SK-N-SH treated with all-trans-retinoic acid at 6 μM for 48 hours (cell line): ENCODE results near the gene APOL2.

Source experiments
- CREB5 ChIP-seq: fragments of 250-450 bp; sonication (Bioruptor Pico); IDR thresholded peaks from 2 replicates; pipeline ENCODE4 v1.5.1; 2020; ENCODE audit warnings: low read depth, mild to moderate bottlenecking, moderate library complexity
- GLIS3 ChIP-seq: fragments of 250-450 bp; sonication (Bioruptor Pico); IDR thresholded peaks from 2 replicates; pipeline ENCODE4 v1.5.0; 2020; ENCODE audit warnings: mild to moderate bottlenecking, moderate library complexity
- RARB ChIP-seq: fragments of 250-450 bp; sonication (Bioruptor Pico); IDR thresholded peaks from 2 replicates; pipeline ENCODE4 v1.8.0; 2021; ENCODE audit warnings: mild to moderate bottlenecking, moderate library complexity
- ZFP30 ChIP-seq: fragments of 450-650 bp; formaldehyde crosslinking; IDR thresholded peaks from 2 replicates; pipeline ENCODE4 v1.5.0; 2022; ENCODE audit warnings: mild to moderate bottlenecking, moderate library complexity

GRCh38 chr22:36204001-36204631, 35.2 kb downstream of the APOL2 start:
- TF ChIP-seq GLIS3 (CRISPR knock-in tag) (no peak), RARB (CRISPR knock-in tag) (no peak), ZFP30 (CRISPR knock-in tag) (no peak), CREB5 (CRISPR knock-in tag) (no peak)
